Astrocyte of the cerebellum (primary cell): ENCODE results near the gene CD163L1.
"Not testable (repeated sequence)": the region's sequence is repeated elsewhere in the genome, so short reads cannot be mapped to it uniquely, and the experiment has no call there.

Experiments
- DNase-seq: peaks from one replicate; pipeline ENCODE4 v3.0.0-alpha.2; 2011; ENCODE audit warnings: low read depth
- H3K4me3 ChIP-seq: 2 replicates; pipeline ENCODE4 v1.5.1; 2011; ENCODE audit warnings: mild to moderate bottlenecking, low read depth, low read length, moderate library complexity
- in situ Hi-C: cut with HindIII; loops from 2 replicates; pipeline ENCODE4 v1.10.0; 2017; ENCODE audit warnings: low sequenced_read_pairs
- TF ChIP-seq, protein P1 (sequence below): IDR thresholded peaks from 2 replicates; pipeline ENCODE4 v1.5.1; 2012; ENCODE audit warnings: low read length, low read depth, moderate library complexity, mild to moderate bottlenecking; ENCODE audit errors: missing control alignments

The CD163L1 gene

GRCh38 chr12:7344833-7345606 is 98.9 kb downstream of the CD163L1 start:
- no peak for DNase-seq
- TF ChIP-seq, protein P1, sequence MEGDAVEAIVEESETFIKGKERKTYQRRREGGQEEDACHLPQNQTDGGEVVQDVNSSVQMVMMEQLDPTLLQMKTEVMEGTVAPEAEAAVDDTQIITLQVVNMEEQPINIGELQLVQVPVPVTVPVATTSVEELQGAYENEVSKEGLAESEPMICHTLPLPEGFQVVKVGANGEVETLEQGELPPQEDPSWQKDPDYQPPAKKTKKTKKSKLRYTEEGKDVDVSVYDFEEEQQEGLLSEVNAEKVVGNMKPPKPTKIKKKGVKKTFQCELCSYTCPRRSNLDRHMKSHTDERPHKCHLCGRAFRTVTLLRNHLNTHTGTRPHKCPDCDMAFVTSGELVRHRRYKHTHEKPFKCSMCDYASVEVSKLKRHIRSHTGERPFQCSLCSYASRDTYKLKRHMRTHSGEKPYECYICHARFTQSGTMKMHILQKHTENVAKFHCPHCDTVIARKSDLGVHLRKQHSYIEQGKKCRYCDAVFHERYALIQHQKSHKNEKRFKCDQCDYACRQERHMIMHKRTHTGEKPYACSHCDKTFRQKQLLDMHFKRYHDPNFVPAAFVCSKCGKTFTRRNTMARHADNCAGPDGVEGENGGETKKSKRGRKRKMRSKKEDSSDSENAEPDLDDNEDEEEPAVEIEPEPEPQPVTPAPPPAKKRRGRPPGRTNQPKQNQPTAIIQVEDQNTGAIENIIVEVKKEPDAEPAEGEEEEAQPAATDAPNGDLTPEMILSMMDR = no peak
- no peak overlapping the region for H3K4me3 ChIP-seq
- in situ Hi-C loops = no loop called here

GRCh38 chr12:7339675-7340074 is 104.3 kb downstream of the CD163L1 start:
- no peak overlapping the region for H3K4me3 ChIP-seq
- in situ Hi-C loops = no loop called here
- TF ChIP-seq, protein P1 = no peak
- no peak for DNase-seq

DNA sequence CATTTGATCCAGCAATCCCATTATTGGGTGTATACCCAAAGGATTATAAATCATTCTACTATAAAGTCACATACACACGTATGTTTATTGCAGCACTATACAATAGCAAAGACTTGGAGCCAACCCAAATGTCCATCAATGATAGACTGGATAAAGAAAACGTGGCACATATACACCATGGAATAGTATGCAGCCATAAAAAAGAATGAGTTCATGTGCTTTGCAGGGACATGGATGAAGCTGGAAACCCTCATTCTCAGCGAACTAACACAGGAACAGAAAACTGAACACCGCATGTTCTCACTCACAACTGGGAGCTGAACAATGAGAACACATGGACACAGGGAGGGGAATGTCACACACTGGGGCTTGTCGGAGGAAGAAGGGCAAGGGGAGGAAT is 106.2 kb downstream of the CD163L1 start:
- DNase-seq, H3K4me3 ChIP-seq, in situ Hi-C loops: not testable (repeated sequence)

DNA sequence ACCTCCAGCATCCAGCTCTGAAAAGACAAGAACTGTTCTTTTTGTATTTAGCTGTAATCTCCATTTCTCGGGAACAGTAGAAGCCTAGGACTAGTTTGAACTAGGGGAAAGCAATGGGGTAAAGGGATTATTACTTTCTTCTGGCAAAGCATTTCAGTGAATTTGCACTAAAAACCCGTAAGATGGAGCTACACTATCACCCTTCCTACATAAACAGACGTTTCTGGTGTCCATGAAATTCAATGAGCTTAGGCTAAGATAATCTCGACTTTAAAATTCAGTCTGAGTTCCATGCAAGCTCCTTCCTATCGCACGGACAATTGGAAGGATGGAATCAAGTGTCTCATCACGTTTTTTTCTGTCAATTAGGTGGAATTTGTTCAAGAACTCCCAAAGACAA is 116.0 kb downstream of the CD163L1 start:
- TF ChIP-seq, protein P1 = no peak
- in situ Hi-C loops = no loop called here
- DNase-seq = no peak

DNA sequence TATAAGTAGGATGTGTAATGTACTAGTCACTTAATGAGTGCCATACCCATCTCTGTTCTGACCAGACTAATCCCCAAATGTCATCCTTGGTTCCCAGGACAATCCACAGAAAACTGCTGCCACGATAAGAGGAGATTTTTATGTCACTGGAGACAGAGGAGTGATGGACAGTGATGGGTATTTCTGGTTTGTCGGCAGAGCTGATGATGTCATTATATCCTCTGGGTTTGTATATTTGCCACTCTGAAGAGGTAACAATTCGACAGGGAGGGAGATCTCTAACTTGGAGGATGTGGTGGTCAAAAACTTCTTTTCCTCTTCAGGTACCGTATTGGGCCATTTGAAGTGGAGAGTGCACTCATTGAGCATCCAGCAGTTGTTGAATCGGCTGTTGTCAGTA is 119.8 kb downstream of the CD163L1 start:
- no peak for DNase-seq

More for the DNA sequence above, 116.0 kb downstream of the CD163L1 start:
- H3K4me3 ChIP-seq = no peak overlapping the region

GRCh38 chr12:7322599-7322998 is 121.4 kb downstream of the CD163L1 start:
- in situ Hi-C loops = no loop called here
- TF ChIP-seq, protein P1 = no peak
- no peak for DNase-seq

More for the DNA sequence above, 119.8 kb downstream of the CD163L1 start:
- in situ Hi-C loops = no loop called here
- H3K4me3 ChIP-seq = no peak overlapping the region
- TF ChIP-seq, protein P1 = no peak

DNA sequence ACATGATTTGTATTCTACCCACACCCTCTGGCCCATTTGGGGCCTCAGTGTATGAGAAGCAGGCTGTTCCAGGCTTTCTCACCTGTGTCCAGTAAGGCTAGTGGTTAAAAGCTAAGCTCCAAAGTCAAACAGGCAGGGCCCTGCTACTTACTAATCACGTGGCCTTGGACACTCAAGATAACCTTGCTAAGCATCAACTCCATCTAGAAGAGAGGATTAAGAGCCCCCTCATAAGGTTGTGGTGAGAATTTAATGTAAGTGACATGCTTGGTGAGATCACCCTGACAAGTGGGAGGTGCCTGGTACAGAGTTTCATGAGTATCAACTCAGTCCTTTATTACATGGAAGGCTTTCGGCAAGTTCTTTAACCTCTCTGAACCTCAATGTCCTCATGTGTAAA is 122.3 kb downstream of the CD163L1 start:
- no peak overlapping the region for H3K4me3 ChIP-seq
- no peak for DNase-seq
- TF ChIP-seq, protein P1 = no peak
- in situ Hi-C loops = no loop called here

More at GRCh38 chr12:7322599-7322998, 121.4 kb downstream of the CD163L1 start:
- H3K4me3 ChIP-seq = no peak overlapping the region
